H1 (cell line): ENCODE data around the gene UVRAG. TPM values are rescaled to one million over a fixed set of nuclear protein-coding genes. Genes with fewer than 3 reads are reported as not detected.

ENCODE experiments used
- CTCF ChIA-PET: fragments of 300-600 bp; sonication (Branson Sonifier 250); formaldehyde crosslinking; loops from one replicate; lab custom pipeline; 2021; ENCODE audit not compliant: partially characterized antibody; lab: Charles Lee
- POLR2A ChIA-PET: fragments of 300-600 bp; sonication (Branson Sonifier 250); formaldehyde crosslinking; loops from one replicate; lab custom pipeline; 2021; ENCODE audit warnings: inconsistent platforms; ENCODE audit not compliant: partially characterized antibody; lab: Charles Lee
- DNase-seq, 2 experiments: peaks; one replicate each; pipeline versions ENCODE4 v3.0.0 to v3.0.0-alpha.2; 2010 to 2022; ENCODE audit warnings: low spot score in 2 of 2, low read depth in 1 of 2, mixed read lengths in 1 of 2
- FAIRE-seq: peaks from 2 replicates; lab custom pipeline; 2011; peaks lifted over from hg19 to GRCh38; lab: Jason Lieb, UNC
- H2AFZ ChIP-seq: 2 replicates; pipeline ENCODE4 v1.8.1; 2012; ENCODE audit warnings: low read length, inconsistent platforms
- H2AK5ac ChIP-seq: 2 replicates; pipeline ENCODE4 v1.6.1; 2013; ENCODE audit warnings: low read depth, low read length
- H2BK120ac ChIP-seq: replicated peaks from 2 replicates; pipeline ENCODE3; 2013; ENCODE audit warnings: low read depth, low read length, inconsistent platforms
- H2BK12ac ChIP-seq: 2 replicates; pipeline ENCODE4 v1.6.1; 2013; ENCODE audit warnings: low read depth, low read length
- H2BK15ac ChIP-seq: 2 replicates; pipeline ENCODE4 v1.6.1; 2013; ENCODE audit warnings: low read length
- H2BK20ac ChIP-seq: 2 replicates; pipeline ENCODE4 v1.6.1; 2013; ENCODE audit warnings: low read length
- H2BK5ac ChIP-seq: 2 replicates; pipeline ENCODE4 v1.6.1; 2013; ENCODE audit warnings: low read depth, low read length
- H3K14ac ChIP-seq: 2 replicates; pipeline ENCODE4 v1.6.1; 2013; ENCODE audit warnings: inconsistent platforms; ENCODE audit not compliant: insufficient read length
- H3K18ac ChIP-seq: 2 replicates; pipeline ENCODE4 v1.6.1; 2013; ENCODE audit warnings: low read length; ENCODE audit errors: extremely low read depth
- H3K23ac ChIP-seq: 2 replicates; pipeline ENCODE4 v1.6.1; 2013; ENCODE audit warnings: inconsistent platforms; ENCODE audit not compliant: insufficient read length
- H3K23me2 ChIP-seq: 2 replicates; pipeline ENCODE4 v1.6.1; 2013; ENCODE audit warnings: low read depth, low read length
- H3K27ac ChIP-seq: 2 replicates; pipeline ENCODE4 v1.6.1; 2011; ENCODE audit warnings: low read depth, low read length, inconsistent platforms
- H3K27me3 ChIP-seq, 4 experiments: replicated peaks in 1 of 4; 1 replicate in 1 of 4; 2 replicates in 3 of 4; pipeline versions ENCODE4 v1.6.1 to v1.8.1; 2011 to 2013; ENCODE audit warnings: low read length in 3 of 4, mild to moderate bottlenecking in 3 of 4, inconsistent platforms in 2 of 4, mixed read lengths in 2 of 4, moderate library complexity in 1 of 4; ENCODE audit not compliant: control insufficient read depth in 3 of 4, insufficient read depth in 3 of 4; ENCODE audit errors: extremely low read depth in 1 of 4
- H3K36me3 ChIP-seq, 4 experiments: 2 replicates each; pipeline versions ENCODE4 v1.6.1 to v1.8.1; 2011 to 2013; ENCODE audit warnings: mild to moderate bottlenecking in 4 of 4, low read length in 3 of 4, moderate library complexity in 2 of 4, control low read depth in 1 of 4, inconsistent platforms in 1 of 4; ENCODE audit not compliant: insufficient read depth in 4 of 4, control insufficient read depth in 2 of 4
- H3K4ac ChIP-seq: replicated peaks from 2 replicates; pipeline ENCODE3; 2013; ENCODE audit warnings: low read length, low read depth, mixed read lengths, inconsistent platforms; ENCODE audit not compliant: insufficient read length
- H3K4me1 ChIP-seq, 4 experiments: replicated peaks in 1 of 4; 1 replicate in 1 of 4; 2 replicates in 3 of 4; pipeline versions ENCODE4 v1.6.1 to v1.8.1; 2011 to 2013; ENCODE audit warnings: low read length in 3 of 4, inconsistent platforms in 2 of 4, mixed read lengths in 1 of 4; ENCODE audit not compliant: insufficient read depth in 4 of 4, control insufficient read depth in 3 of 4
- H3K4me2 ChIP-seq, 2 experiments: 2 replicates each; pipeline versions ENCODE4 v1.6.1 to v1.8.1; 2011 to 2013; ENCODE audit warnings: low read depth in 2 of 2, low read length in 2 of 2, control low read depth in 1 of 2, inconsistent platforms in 1 of 2, mild to moderate bottlenecking in 1 of 2; ENCODE audit not compliant: insufficient read depth in 1 of 2
- H3K4me3 ChIP-seq, 4 experiments: fragments of 200-600, 300-600 bp in 1 of 4; sonication (generic), shearing (Covaris generic), sonication (Bioruptor Twin) in 1 of 4; 2 replicates each; pipeline versions ENCODE4 v1.5.1 to v1.8.1; 2011 to 2016; ENCODE audit warnings: low read length in 4 of 4, low read depth in 3 of 4, control low read depth in 2 of 4, inconsistent platforms in 2 of 4, mild to moderate bottlenecking in 2 of 4, mixed read lengths in 1 of 4, moderate library complexity in 1 of 4; ENCODE audit not compliant: insufficient read depth in 2 of 4; ENCODE audit errors: extremely low read depth in 1 of 4
- H3K56ac ChIP-seq: replicated peaks from 2 replicates; pipeline ENCODE3; 2013; ENCODE audit warnings: low read depth, mild to moderate bottlenecking, mixed read lengths, low read length, inconsistent platforms; ENCODE audit not compliant: insufficient read length
- H3K79me1 ChIP-seq: 2 replicates; pipeline ENCODE4 v1.6.1; 2013; ENCODE audit warnings: low read depth, low read length, control low read depth
- H3K79me2 ChIP-seq, 2 experiments: 2 replicates each; pipeline versions ENCODE4 v1.6.1 to v1.8.1; 2012 to 2013; ENCODE audit warnings: low read length in 2 of 2, mild to moderate bottlenecking in 2 of 2, inconsistent platforms in 1 of 2; ENCODE audit not compliant: insufficient read depth in 2 of 2, control insufficient read depth in 1 of 2
- H3K9ac ChIP-seq, 4 experiments: replicated peaks in 1 of 4; 1 replicate in 1 of 4; 2 replicates in 3 of 4; pipeline versions ENCODE4 v1.6.1 to v1.8.1; 2011 to 2013; ENCODE audit warnings: low read depth in 3 of 4, low read length in 3 of 4, control low read depth in 2 of 4, mild to moderate bottlenecking in 2 of 4, moderate library complexity in 2 of 4, inconsistent platforms in 1 of 4; ENCODE audit errors: extremely low read depth in 1 of 4
- H3K9me3 ChIP-seq, 2 experiments: 2 replicates each; pipeline versions ENCODE4 v1.6.1 to v1.8.1; 2012 to 2013; ENCODE audit warnings: mild to moderate bottlenecking in 2 of 2, moderate library complexity in 2 of 2, control low read depth in 1 of 2, inconsistent platforms in 1 of 2, low read depth in 1 of 2, low read length in 1 of 2, mixed read lengths in 1 of 2; ENCODE audit not compliant: insufficient read depth in 2 of 2
- H4K20me1 ChIP-seq, 2 experiments: replicated peaks in 1 of 2; 2 replicates each; pipeline versions ENCODE3 to v1.8.1; 2011 to 2013; ENCODE audit warnings: inconsistent platforms in 2 of 2, low read length in 2 of 2, mild to moderate bottlenecking in 1 of 2; ENCODE audit not compliant: insufficient read depth in 2 of 2, control insufficient read depth in 1 of 2
- H4K5ac ChIP-seq: 2 replicates; pipeline ENCODE4 v1.6.1; 2013; ENCODE audit warnings: low read length, low read depth, mixed read lengths, inconsistent platforms; ENCODE audit not compliant: insufficient read length
- H4K8ac ChIP-seq: 2 replicates; pipeline ENCODE4 v1.8.0; 2013; ENCODE audit warnings: mild to moderate bottlenecking, moderate library complexity, low read length, inconsistent platforms; ENCODE audit not compliant: insufficient read depth; ENCODE audit errors: extremely low read depth
- H4K91ac ChIP-seq: replicated peaks from 2 replicates; pipeline ENCODE3; 2013; ENCODE audit warnings: low read length, mixed read lengths, inconsistent platforms; ENCODE audit not compliant: insufficient read length
- HDAC6 ChIP-seq: IDR thresholded peaks from one replicate; pipeline ENCODE4 v1.7.1; 2012; ENCODE audit warnings: low read depth, mild to moderate bottlenecking, inconsistent platforms, low read length, moderate library complexity
- WGBS, 2 experiments: shearing (Covaris generic) in 1 of 2; methylation state at CpG; one replicate each; pipeline versions ENCODE4 v1.1.6 to v1.1.7; 2013 to 2015; ENCODE audit warnings: low lambda C conversion rate in 2 of 2, mixed read lengths in 2 of 2, inconsistent platforms in 1 of 2, low coverage in 1 of 2, missing lambda C conversion rate in 1 of 2; ENCODE audit not compliant: insufficient replicate concordance in 2 of 2, insufficient coverage in 1 of 2, insufficient read length in 1 of 2; ENCODE audit errors: extremely low coverage in 1 of 2, missing lambda C conversion rate in 1 of 2; 5-methylcytosine and 5-hydroxymethylcytosine counted together
- polyA plus RNA-seq, 7 experiments: library from polyadenylated mRNA; depleted of rRNA in 3 of 7; stranded (reverse) in 5 of 7; unstranded in 2 of 7; fragments of >200 nt in 5 of 7; fragments of 200-250 nt in 2 of 7; gene quantifications; 1 replicate in 5 of 7; 2 replicates in 1 of 7; 4 replicates in 1 of 7; pipeline versions ENCODE4 v1.2.1 to v1.2.3, GENCODE V29; 2011 to 2013; ENCODE audit warnings: missing spikeins in 2 of 7, mixed read lengths in 2 of 7
- total RNA-seq: library from RNA; stranded (reverse); fragmentation: NEBNext Ultra II Directional; extraction: Animal tissue kit (Norgen Biotek cat#: 25700); gene quantifications from 2 replicates; pipeline ENCODE4 v1.2.1, GENCODE V29; 2021

Gene UVRAG
- total and polyA plus RNA-seq, 2 of the 8 experiments (the other 6 are each of a cell fraction or from before 2014, with no cell fraction given) = 5.5 to 14.7 TPM

- H3K4ac ChIP-seq = no peak overlapping the region
- 87% methylated on average over 3 of the region's 3 CpGs; no CpG with 5 or more reads in 1 of the 2 experiments for WGBS, 2 experiments
- CTCF ChIA-PET = interaction anchor here (0.9 to 6.9 kb wide), 5 partner anchors 8 to 251 kb away, joined by 3 to 44 read pairs (median 3); no protein-coding TSS in a partner anchor
Observed at GRCh38 chr11:75900848-75901247, 85.8 kb downstream of the UVRAG start.

More at GRCh38 chr11:75900848-75901247, 85.8 kb downstream of the UVRAG start:
- H4K8ac ChIP-seq = no peak overlapping the region
- H3K4me2 ChIP-seq = no peak overlapping the region
- DNase-seq (no peak), FAIRE-seq (no peak)
- H3K4me1 ChIP-seq = no peaks in the 10 kb centered on the region
- no peak overlapping the region for H3K56ac ChIP-seq
- H4K5ac ChIP-seq = no peak overlapping the region
- H4K91ac ChIP-seq = no peak overlapping the region
- H3K23me2 ChIP-seq = no peaks in the 10 kb centered on the region
- no peak overlapping the region for H2AK5ac ChIP-seq
- H2BK15ac ChIP-seq = no peak overlapping the region
- no peak overlapping the region for H2BK20ac ChIP-seq
- no peak for TF ChIP-seq HDAC6
- no peak overlapping the region for H3K14ac ChIP-seq
- H2BK12ac ChIP-seq = no peak overlapping the region
- H3K18ac ChIP-seq = no peak overlapping the region
- no peak overlapping the region for H2BK120ac ChIP-seq
- no peak overlapping the region for H3K9ac ChIP-seq
- H3K27me3 ChIP-seq = no peaks in the 10 kb centered on the region
- H3K79me2 ChIP-seq = no peaks in the 10 kb centered on the region
- no peak overlapping the region for H3K27ac ChIP-seq
- POLR2A ChIA-PET = interaction anchor here (0.5 kb wide), 1 partner anchor 21 kb away, joined by 3 read pairs; no protein-coding TSS in a partner anchor
- H3K36me3 ChIP-seq = no peaks in the 10 kb centered on the region
- no peak overlapping the region for H2AFZ ChIP-seq
- H3K79me1 ChIP-seq = no peaks in the 10 kb centered on the region
- no peaks in the 10 kb centered on the region for H3K9me3 ChIP-seq
- H2BK5ac ChIP-seq = no peak overlapping the region
- H3K23ac ChIP-seq = peak overlapping the region; percentile 21
- H4K20me1 ChIP-seq = peaks cover 0 to 3% of the 10 kb centered on the region in 2 experiments
- H3K4me3 ChIP-seq = no peak overlapping the region
